H9 (cell line): ENCODE results near the gene FNIP2. TPM values are rescaled to one million over a fixed set of nuclear protein-coding genes. Genes with fewer than 3 reads are reported as not detected.

Experiments used
- DNase-seq: peaks from one replicate; pipeline ENCODE4 v3.0.0-alpha.2; 2017
- H2AFZ ChIP-seq: one replicate; pipeline ENCODE4 v1.6.1; 2013; ENCODE audit warnings: mild to moderate bottlenecking, low read length, control low read depth, moderate library complexity
- H2AK5ac ChIP-seq: 2 replicates; pipeline ENCODE4 v1.6.1; 2013; ENCODE audit warnings: low read length, control low read depth, mixed read lengths; ENCODE audit not compliant: insufficient read length
- H2BK120ac ChIP-seq: one replicate; pipeline ENCODE4 v1.6.1; 2013; ENCODE audit warnings: low read depth, mild to moderate bottlenecking, low read length, control low read depth, inconsistent platforms; ENCODE audit not compliant: poor library complexity, severe bottlenecking
- H2BK12ac ChIP-seq: 2 replicates; pipeline ENCODE4 v1.6.1; 2013; ENCODE audit warnings: low read length, control low read depth, mixed read lengths, low read depth; ENCODE audit not compliant: insufficient read length
- H2BK15ac ChIP-seq: 2 replicates; pipeline ENCODE4 v1.6.1; 2013; ENCODE audit warnings: low read depth, low read length, control low read depth
- H2BK20ac ChIP-seq: one replicate; pipeline ENCODE4 v1.6.1; 2013; ENCODE audit warnings: low read depth, mild to moderate bottlenecking, low read length, control low read depth, inconsistent platforms; ENCODE audit not compliant: poor library complexity, severe bottlenecking
- H2BK5ac ChIP-seq: 2 replicates; pipeline ENCODE4 v1.6.1; 2013; ENCODE audit warnings: low read length, control low read depth, mixed read lengths; ENCODE audit not compliant: insufficient read length
- H3K14ac ChIP-seq: 2 replicates; pipeline ENCODE4 v1.6.1; 2013; ENCODE audit warnings: low read length, control low read depth; ENCODE audit not compliant: insufficient read depth
- H3K18ac ChIP-seq: 2 replicates; pipeline ENCODE4 v1.6.1; 2013; ENCODE audit warnings: low read depth, mild to moderate bottlenecking, mixed read lengths, low read length, control low read depth; ENCODE audit not compliant: insufficient read length
- H3K23ac ChIP-seq: 2 replicates; pipeline ENCODE4 v1.6.1; 2013; ENCODE audit warnings: low read length, control low read depth, mixed read lengths, low read depth; ENCODE audit not compliant: insufficient read length
- H3K23me2 ChIP-seq: 2 replicates; pipeline ENCODE4 v1.6.1; 2013; ENCODE audit warnings: low read depth, mild to moderate bottlenecking, mixed read lengths, low read length, control low read depth; ENCODE audit not compliant: insufficient read length, poor library complexity, severe bottlenecking
- H3K27ac ChIP-seq: 2 replicates; pipeline ENCODE4 v1.5.1; 2013; ENCODE audit warnings: low read length, control low read depth, mixed read lengths, low read depth; ENCODE audit not compliant: insufficient read length
- H3K27me3 ChIP-seq: 2 replicates; pipeline ENCODE4 v1.6.1; 2013; ENCODE audit warnings: low read length, control low read depth, inconsistent platforms; ENCODE audit not compliant: insufficient read depth
- H3K4ac ChIP-seq: 2 replicates; pipeline ENCODE4 v1.6.1; 2013; ENCODE audit warnings: low read depth, mild to moderate bottlenecking, control low read depth, inconsistent platforms, low read length, moderate library complexity
- H3K4me1 ChIP-seq: 2 replicates; pipeline ENCODE4 v1.6.1; 2013; ENCODE audit warnings: low read length, control low read depth, inconsistent platforms; ENCODE audit not compliant: insufficient read depth
- H3K4me2 ChIP-seq: 2 replicates; pipeline ENCODE4 v1.6.1; 2013; ENCODE audit warnings: low read length, control low read depth, mixed read lengths; ENCODE audit not compliant: insufficient read length, insufficient read depth
- H3K56ac ChIP-seq: 2 replicates; pipeline ENCODE4 v1.6.1; 2013; ENCODE audit warnings: low read depth, mild to moderate bottlenecking, mixed read lengths, low read length, control low read depth; ENCODE audit not compliant: insufficient read length
- H3K79me1 ChIP-seq: 2 replicates; pipeline ENCODE4 v1.6.1; 2013; ENCODE audit warnings: low read depth, mild to moderate bottlenecking, moderate library complexity, low read length, control low read depth, inconsistent platforms; ENCODE audit not compliant: insufficient read depth, poor library complexity, severe bottlenecking
- H3K79me2 ChIP-seq: 2 replicates; pipeline ENCODE4 v1.6.1; 2013; ENCODE audit warnings: low read length, control low read depth, inconsistent platforms; ENCODE audit not compliant: insufficient read depth
- H3K9ac ChIP-seq: 2 replicates; pipeline ENCODE4 v1.6.1; 2013; ENCODE audit warnings: low read length, control low read depth, mixed read lengths; ENCODE audit not compliant: insufficient read length; ENCODE audit errors: extremely low read depth
- H3K9me3 ChIP-seq: one replicate; pipeline ENCODE4 v1.6.1; 2013; ENCODE audit warnings: low read depth, low read length, inconsistent platforms; ENCODE audit not compliant: control insufficient read depth
- H3T11ph ChIP-seq: one replicate; pipeline ENCODE4 v1.6.1; 2013; ENCODE audit warnings: mild to moderate bottlenecking, low read length, control low read depth, inconsistent platforms
- H4K20me1 ChIP-seq: one replicate; pipeline ENCODE4 v1.6.1; 2013; ENCODE audit not compliant: control insufficient read depth, insufficient read length, insufficient read depth
- H4K5ac ChIP-seq: 2 replicates; pipeline ENCODE4 v1.6.1; 2013; ENCODE audit warnings: low read depth, mild to moderate bottlenecking, mixed read lengths, low read length, control low read depth; ENCODE audit not compliant: insufficient read length
- H4K8ac ChIP-seq: replicated peaks from 2 replicates; pipeline ENCODE4 v1.6.1; 2013; ENCODE audit warnings: low read length, control low read depth, mixed read lengths, low read depth; ENCODE audit not compliant: insufficient read length
- H4K91ac ChIP-seq: 2 replicates; pipeline ENCODE4 v1.6.1; 2013; ENCODE audit warnings: low read depth, mild to moderate bottlenecking, moderate library complexity, mixed read lengths, low read length, control low read depth; ENCODE audit not compliant: insufficient read length
- H3K27ac Mint-ChIP-seq, 3 experiments: 2 replicates in 2 of 3; 3 replicates in 1 of 3; pipeline ENCODE4 v1.8.0; 2020 to 2021; ENCODE audit warnings: mixed read lengths in 3 of 3, mild to moderate bottlenecking in 1 of 3, moderate library complexity in 1 of 3
- H3K27me3 Mint-ChIP-seq: 2 replicates; pipeline ENCODE4 v1.8.0; 2021; ENCODE audit warnings: low read depth, mild to moderate bottlenecking, moderate library complexity, mixed read lengths
- H3K36me3 Mint-ChIP-seq, 3 experiments: 2 replicates in 2 of 3; 3 replicates in 1 of 3; pipeline ENCODE4 v1.8.0; 2020 to 2021; ENCODE audit warnings: low read depth in 3 of 3, mixed read lengths in 3 of 3; ENCODE audit not compliant: insufficient read depth in 1 of 3
- H3K4me1 Mint-ChIP-seq, 2 experiments: 2 replicates each; pipeline ENCODE4 v1.8.0; 2020; ENCODE audit warnings: mixed read lengths in 2 of 2
- H3K4me3 Mint-ChIP-seq, 2 experiments: 2 replicates in 1 of 2; 3 replicates in 1 of 2; pipeline ENCODE4 v1.8.0; 2020 to 2021; ENCODE audit warnings: mild to moderate bottlenecking in 2 of 2, mixed read lengths in 2 of 2, moderate library complexity in 1 of 2
- H3K9me3 Mint-ChIP-seq, 2 experiments: 2 replicates in 1 of 2; 3 replicates in 1 of 2; pipeline ENCODE4 v1.8.0; 2020; ENCODE audit warnings: mild to moderate bottlenecking in 2 of 2, mixed read lengths in 2 of 2, moderate library complexity in 1 of 2
- CTCF ChIP-seq: fragments of 200-600 bp; sonication (generic); conservative IDR thresholded peaks from 3 replicates; pipeline ENCODE4 v1.8.0; 2021; ENCODE audit warnings: antibody characterized with exemption, mild to moderate bottlenecking
- WGBS: extraction: QIAGEN DNeasy Blood & Tissue Kit; methylation state at CpG from one replicate; pipeline ENCODE4 v1.1.7; 2013; ENCODE audit warnings: missing lambda C conversion rate, low lambda C conversion rate, mixed read lengths; ENCODE audit not compliant: insufficient read length; ENCODE audit errors: extremely low coverage; 5-methylcytosine and 5-hydroxymethylcytosine counted together
- total RNA-seq: library from RNA; stranded (reverse); gene quantifications from 2 replicates; pipeline ENCODE4 v1.2.1, GENCODE V29; 2021

FNIP2 gene
- total RNA-seq, 1 experiment from 2014 or later = 9.6 TPM

DNA sequence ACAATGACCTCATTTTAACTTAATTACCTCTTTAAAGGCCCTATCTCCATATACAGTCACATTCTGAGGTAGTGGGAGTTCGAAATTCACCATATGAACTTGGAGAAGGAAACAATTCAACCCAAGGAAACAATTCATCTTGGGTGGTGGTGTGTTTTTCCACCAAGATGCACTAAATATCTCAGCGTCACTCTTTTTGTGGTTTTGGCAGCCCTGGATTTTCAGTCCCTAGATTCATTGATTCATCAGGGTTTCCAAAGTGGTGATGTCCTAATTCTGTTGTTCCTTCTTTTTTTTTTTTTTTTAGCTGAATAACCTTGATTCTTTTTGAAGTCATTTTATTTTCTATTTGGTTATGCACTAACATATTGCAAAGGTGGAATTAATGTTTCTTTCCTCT is 171.4 kb downstream of the FNIP2 start:
- Histone ChIP-seq H2BK5ac (no peak overlapping the region), H3K27me3 (no peaks in the 10 kb centered on the region), H3K14ac (no peak overlapping the region), H4K91ac (no peak overlapping the region), H3K79me2 (no peaks in the 10 kb centered on the region), H3K4ac (no peak overlapping the region), H2BK15ac (no peak overlapping the region), H3T11ph (no peak overlapping the region), H3K23ac (no peak overlapping the region), H2AFZ (no peak overlapping the region), H3K56ac (no peak overlapping the region), H2AK5ac (no peak overlapping the region), H3K18ac (no peak overlapping the region), H3K4me1 (peaks cover under 1% of the 10 kb centered on the region; the same call in 1 of the 2 replicates), H4K20me1 (no peaks in the 10 kb centered on the region), H3K23me2 (no peaks in the 10 kb centered on the region), H3K79me1 (no peaks in the 10 kb centered on the region), H3K4me2 (no peak overlapping the region), H2BK20ac (no peak overlapping the region), H2BK120ac (no peak overlapping the region), H2BK12ac (no peak overlapping the region), H4K8ac (no peak overlapping the region), H3K9me3 (no peaks in the 10 kb centered on the region), H3K27ac (no peak overlapping the region), H4K5ac (no peak overlapping the region), H3K9ac (no peak overlapping the region)
- peaks cover 4% of the 10 kb centered on the region in 2 experiments; a peak in 1 of 4 replicates for H3K4me1 Mint-ChIP-seq
- no peaks in the 10 kb centered on the region for H3K36me3 Mint-ChIP-seq
- H3K4me3 Mint-ChIP-seq = no peak overlapping the region
- DNase-seq = no peak
- TF ChIP-seq CTCF = no peak
- H3K9me3 Mint-ChIP-seq = no peaks in the 10 kb centered on the region
- H3K27me3 Mint-ChIP-seq = no peaks in the 10 kb centered on the region
- H3K27ac Mint-ChIP-seq = no peak overlapping the region
- no CpG with 5 or more reads among the region's 2 CpGs for WGBS
